Astrocyte of the spinal cord (primary cell): ENCODE measurements around the gene GALNT6.

Experiments used
- DNase-seq: peaks from one replicate; pipeline ENCODE4 v3.0.0; 2011; ENCODE audit warnings: low read depth, low spot score
- H3K4me3 ChIP-seq: 2 replicates; pipeline ENCODE4 v1.5.1; 2011; ENCODE audit warnings: low read depth, mild to moderate bottlenecking, low read length, moderate library complexity
- in situ Hi-C: cut with HindIII; loops from 2 replicates; pipeline ENCODE4 v1.10.0; 2017; ENCODE audit warnings: low sequenced_read_pairs
- TF ChIP-seq, protein P1 (sequence below): IDR thresholded peaks from 2 replicates; pipeline ENCODE4 v1.5.1; 2012; ENCODE audit warnings: low read depth, mild to moderate bottlenecking, low read length, inconsistent platforms

The GALNT6 gene

GRCh38 chr12:51406290-51406689, 15.1 kb upstream of the GALNT6 start:
- DNase-seq, result no peak
- TF ChIP-seq, protein P1, sequence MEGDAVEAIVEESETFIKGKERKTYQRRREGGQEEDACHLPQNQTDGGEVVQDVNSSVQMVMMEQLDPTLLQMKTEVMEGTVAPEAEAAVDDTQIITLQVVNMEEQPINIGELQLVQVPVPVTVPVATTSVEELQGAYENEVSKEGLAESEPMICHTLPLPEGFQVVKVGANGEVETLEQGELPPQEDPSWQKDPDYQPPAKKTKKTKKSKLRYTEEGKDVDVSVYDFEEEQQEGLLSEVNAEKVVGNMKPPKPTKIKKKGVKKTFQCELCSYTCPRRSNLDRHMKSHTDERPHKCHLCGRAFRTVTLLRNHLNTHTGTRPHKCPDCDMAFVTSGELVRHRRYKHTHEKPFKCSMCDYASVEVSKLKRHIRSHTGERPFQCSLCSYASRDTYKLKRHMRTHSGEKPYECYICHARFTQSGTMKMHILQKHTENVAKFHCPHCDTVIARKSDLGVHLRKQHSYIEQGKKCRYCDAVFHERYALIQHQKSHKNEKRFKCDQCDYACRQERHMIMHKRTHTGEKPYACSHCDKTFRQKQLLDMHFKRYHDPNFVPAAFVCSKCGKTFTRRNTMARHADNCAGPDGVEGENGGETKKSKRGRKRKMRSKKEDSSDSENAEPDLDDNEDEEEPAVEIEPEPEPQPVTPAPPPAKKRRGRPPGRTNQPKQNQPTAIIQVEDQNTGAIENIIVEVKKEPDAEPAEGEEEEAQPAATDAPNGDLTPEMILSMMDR, result no peak
- in situ Hi-C loops, result no loop called here
- H3K4me3 ChIP-seq, result no peak overlapping the region

- in situ Hi-C loops, result no loop called here
- no peak overlapping the region for H3K4me3 ChIP-seq
- DNase-seq, result no peak
- TF ChIP-seq, protein P1, result no peak
Measured at GRCh38 chr12:51405801-51406207, 14.6 kb upstream of the GALNT6 start.

DNA sequence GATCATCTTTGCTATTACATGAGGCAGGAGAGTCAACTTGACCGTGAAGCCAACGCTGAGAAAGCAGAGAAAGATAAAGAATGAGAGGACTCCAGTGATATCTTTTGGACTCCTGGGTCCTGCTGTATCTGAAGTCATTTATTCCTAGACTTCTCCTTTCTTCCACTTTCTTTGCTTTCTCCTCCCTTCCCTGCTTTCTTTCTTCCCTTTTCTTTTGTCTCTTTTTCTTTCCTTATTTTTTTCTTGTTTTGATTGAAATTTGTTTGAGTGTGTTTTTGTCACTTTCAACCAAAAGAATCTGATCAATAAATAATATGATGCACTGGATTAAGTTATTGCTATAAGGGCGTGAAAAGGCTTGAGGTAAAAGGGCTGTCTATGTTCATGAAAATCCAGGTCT, 13.4 kb upstream of the GALNT6 start:
- DNase-seq, result no peak
- H3K4me3 ChIP-seq, result no peak overlapping the region
- TF ChIP-seq, protein P1, result no peak
- in situ Hi-C loops, result no loop called here

GRCh38 chr12:51403681-51404136, 12.5 kb upstream of the GALNT6 start:
- TF ChIP-seq, protein P1, result no peak
- DNase-seq, result no peak
- H3K4me3 ChIP-seq, result no peak overlapping the region
- in situ Hi-C loops, result no loop called here

- no peak for DNase-seq
- in situ Hi-C loops, result no loop called here
- H3K4me3 ChIP-seq, result no peak overlapping the region
- TF ChIP-seq, protein P1, result no peak
Measured at GRCh38 chr12:51403159-51403558, 12.0 kb upstream of the GALNT6 start.

GRCh38 chr12:51401900-51402299, 10.7 kb upstream of the GALNT6 start:
- in situ Hi-C loops, result no loop called here
- no peak for DNase-seq

More at GRCh38 chr12:51401900-51402299, 10.7 kb upstream of the GALNT6 start:
- H3K4me3 ChIP-seq, result no peak overlapping the region
- TF ChIP-seq, protein P1, result no peak
